Measurements from ENCODE around the gene KHK.
"Not testable (repeated sequence)": the region's sequence is repeated elsewhere in the genome, so short reads cannot be mapped to it uniquely, and the experiment has no call there.

KHK gene

DNA sequence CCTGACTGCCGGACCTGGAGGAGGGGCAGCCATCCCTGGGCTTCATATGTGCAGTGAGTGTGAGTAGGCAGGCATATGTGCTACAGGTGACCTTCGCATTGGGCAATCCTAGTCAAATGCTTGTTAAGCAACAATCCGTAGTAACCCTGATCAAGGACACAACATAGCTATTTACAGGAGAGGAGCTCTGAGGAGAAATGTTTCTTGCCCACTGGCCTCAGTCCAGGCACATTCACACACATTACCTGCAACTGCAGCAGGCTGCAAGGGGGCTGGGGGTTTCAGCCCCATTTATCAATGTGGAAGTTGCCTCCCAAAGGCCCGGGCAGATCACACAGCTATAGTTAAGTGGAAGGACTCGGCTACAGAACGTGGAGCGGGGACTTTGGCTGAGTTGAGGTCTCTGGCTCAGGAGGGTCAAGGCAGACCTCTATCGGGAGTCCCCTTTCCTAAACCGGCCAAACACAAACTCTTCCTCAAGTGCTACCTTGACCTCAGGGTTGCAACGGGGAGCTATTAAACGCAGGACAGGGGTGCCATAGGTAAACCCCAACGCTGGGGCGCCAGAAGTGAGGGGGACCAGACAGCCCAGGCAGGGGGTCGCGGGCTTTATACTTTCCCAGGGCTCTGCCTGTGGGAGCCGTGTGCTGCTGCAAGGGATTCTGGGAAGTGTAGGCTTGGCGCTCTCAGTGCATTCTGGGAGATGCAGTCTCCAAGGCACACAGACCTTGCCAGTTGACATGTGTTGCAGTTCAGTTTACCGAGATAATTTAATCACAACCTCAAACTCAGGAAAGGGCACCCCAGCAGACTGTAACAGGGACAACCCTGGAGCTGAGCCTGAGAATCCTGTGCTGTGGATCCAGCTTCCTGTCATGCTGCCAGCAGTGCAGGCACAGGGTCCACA lies 9.4 kb downstream of the KHK start:
- DNase-seq (ENCODE audit: low read depth in 2 of 2, low spot score in 1 of 2) = no peak

DNA sequence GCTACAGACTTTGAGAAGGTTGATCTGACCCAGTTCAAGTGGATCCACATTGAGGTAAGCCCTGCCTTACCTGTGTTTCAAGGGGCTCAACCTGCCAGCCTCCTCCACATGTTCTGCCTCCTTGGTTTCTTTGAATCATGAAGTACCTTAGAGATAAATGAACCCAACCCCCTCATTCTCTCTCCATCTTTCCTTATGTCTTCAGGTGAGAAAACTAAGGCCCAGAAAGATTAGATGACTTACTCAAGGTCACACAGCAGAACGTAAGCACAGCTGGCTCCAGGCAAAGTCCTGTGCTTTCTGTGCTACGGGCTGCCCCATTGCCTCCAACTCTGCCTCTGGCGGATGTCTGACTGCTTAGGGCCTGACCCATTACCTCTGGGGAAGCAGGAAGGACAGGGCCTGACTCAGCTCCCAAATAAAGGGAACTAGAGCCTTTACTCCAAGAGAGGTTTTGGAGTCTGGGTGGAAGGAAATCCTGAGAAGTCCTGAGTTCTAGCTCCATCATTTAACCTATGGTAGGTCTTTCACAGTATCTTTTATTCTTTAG lies 10.3 kb downstream of the KHK start:
- DNase-seq (ENCODE audit: low read depth in 2 of 2, low spot score in 1 of 2) = no peak

DNA sequence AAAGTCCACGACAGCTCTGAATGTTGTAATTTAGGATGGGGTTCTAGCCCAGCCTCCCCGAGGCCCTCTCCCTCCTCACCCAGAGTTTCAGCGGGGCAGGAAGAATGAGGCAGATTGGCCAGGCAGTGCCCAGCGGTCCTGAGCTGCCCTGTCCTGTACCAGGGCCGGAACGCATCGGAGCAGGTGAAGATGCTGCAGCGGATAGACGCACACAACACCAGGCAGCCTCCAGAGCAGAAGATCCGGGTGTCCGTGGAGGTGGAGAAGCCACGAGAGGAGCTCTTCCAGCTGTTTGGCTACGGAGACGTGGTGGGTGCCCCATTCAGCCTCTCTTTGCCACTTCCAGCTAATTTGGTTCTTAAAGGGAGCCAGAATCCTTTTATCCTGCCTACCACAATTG lies 10.8 kb downstream of the KHK start:
- no peak for DNase-seq (ENCODE audit: low read depth in 2 of 2, low spot score in 1 of 2)

DNA sequence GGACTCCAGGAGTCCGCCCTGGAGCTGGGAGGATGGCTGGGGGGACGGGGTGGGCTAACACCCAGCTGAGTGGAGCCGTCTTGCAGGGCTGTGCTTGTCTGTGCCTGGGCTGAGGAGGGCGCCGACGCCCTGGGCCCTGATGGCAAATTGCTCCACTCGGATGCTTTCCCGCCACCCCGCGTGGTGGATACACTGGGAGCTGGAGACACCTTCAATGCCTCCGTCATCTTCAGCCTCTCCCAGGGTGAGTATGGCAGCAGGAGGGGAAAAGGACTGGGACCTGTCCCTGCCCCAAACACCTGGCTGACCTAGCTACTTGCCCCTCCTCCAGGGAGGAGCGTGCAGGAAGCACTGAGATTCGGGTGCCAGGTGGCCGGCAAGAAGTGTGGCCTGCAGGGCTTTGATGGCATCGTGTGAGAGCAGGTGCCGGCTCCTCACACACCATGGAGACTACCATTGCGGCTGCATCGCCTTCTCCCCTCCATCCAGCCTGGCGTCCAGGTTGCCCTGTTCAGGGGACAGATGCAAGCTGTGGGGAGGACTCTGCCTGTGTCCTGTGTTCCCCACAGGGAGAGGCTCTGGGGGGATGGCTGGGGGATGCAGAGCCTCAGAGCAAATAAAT lies 12.9 kb downstream of the KHK start:
- no peak for DNase-seq (ENCODE audit: low read depth in 2 of 2, low spot score in 1 of 2)

DNA sequence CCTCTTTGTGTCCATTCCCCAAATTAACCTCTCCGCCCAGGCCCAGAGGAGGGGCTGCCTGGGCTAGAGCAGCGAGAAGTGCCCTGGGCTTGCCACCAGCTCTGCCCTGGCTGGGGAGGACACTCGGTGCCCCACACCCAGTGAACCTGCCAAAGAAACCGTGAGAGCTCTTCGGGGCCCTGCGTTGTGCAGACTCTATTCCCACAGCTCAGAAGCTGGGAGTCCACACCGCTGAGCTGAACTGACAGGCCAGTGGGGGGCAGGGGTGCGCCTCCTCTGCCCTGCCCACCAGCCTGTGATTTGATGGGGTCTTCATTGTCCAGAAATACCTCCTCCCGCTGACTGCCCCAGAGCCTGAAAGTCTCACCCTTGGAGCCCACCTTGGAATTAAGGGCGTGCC lies 13.5 kb downstream of the KHK start:
- no peak for DNase-seq (ENCODE audit: low read depth in 2 of 2, low spot score in 1 of 2)

DNA sequence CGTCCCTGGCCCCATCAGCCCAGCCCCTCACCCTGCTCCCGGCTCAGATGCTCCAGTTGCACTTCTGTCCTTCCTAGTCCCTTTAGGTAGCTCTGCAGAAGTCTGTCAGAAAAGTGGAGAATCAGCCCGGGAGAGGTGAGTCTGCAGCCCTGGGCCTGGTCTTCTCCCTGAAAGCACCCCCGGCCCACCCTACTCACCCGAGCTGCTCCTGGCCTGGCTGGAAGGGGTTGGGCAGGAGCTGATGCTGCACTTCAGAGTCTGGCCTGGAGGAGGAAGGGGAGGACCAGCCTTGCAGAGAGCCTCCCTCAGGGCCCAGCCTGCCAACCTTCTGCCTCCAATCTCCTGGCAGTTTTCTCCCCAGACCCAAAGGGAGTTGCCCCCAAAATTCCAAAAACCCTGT lies 15.8 kb downstream of the KHK start:
- DNase-seq (ENCODE audit: low read depth in 2 of 2, low spot score in 1 of 2) = no peak

DNA sequence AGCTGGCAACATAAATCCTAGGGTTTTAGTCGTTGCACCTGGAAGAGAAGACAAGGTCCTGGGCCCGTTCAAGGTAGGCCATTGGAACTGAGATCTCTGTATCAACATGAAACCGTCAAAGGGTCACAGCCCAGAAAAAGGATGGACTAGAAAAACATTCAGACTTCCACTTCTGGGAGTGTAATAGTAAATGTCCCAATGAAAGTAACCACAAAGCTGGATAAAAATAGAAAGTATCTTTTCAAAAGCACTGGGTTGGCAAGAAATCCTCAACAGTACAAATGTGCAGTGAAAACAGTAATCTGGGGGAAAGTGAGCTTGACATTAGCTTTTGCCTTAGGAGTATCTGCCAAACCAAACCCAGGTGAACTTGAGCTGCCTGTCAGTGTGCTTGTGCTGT lies 19.4 kb downstream of the KHK start:
- DNase-seq (ENCODE audit: low read depth in 2 of 2, low spot score in 1 of 2) = no peak

DNA sequence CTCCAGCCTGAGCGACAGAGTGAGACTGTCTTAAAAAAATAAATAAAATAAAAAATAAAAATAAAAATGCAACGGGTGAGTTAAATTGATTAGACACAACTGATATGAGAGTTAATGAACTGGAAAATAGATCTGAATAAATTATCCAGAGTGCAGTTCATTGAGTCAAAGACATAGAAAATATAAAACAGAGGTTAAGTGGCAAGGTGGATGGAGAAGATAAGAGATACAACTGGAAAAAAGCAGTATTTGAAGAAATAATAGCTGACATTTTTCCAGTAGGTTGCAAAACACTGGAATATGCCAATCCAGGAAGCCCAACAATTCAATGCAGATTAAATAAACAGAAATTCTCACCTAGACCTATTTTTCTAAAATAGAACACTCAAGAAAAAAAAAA lies 21.6 kb downstream of the KHK start:
- DNase-seq (ENCODE audit: low read depth in 2 of 2, low spot score in 1 of 2) = no peak

DNA sequence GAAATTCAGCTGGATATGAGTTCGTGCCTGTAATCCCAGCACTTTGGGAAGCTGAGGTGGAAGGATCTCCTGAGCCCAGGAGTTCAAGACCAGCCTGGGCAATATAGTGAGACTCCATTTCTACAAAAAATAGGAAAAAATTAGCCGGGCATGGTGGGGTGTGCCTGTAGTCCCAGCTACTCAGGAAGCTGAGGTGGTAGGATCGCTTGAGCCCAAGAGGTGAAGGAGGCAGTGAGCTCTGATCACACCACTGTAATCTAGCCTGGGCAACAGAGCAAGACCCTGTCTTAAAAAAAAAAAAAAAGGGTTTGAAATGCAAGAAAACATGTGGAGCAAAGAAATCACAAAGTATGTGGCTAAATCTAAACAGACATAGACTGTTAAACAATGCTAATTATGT lies 22.5 kb downstream of the KHK start:
- no peak for DNase-seq (ENCODE audit: low read depth in 2 of 2, low spot score in 1 of 2)

DNA sequence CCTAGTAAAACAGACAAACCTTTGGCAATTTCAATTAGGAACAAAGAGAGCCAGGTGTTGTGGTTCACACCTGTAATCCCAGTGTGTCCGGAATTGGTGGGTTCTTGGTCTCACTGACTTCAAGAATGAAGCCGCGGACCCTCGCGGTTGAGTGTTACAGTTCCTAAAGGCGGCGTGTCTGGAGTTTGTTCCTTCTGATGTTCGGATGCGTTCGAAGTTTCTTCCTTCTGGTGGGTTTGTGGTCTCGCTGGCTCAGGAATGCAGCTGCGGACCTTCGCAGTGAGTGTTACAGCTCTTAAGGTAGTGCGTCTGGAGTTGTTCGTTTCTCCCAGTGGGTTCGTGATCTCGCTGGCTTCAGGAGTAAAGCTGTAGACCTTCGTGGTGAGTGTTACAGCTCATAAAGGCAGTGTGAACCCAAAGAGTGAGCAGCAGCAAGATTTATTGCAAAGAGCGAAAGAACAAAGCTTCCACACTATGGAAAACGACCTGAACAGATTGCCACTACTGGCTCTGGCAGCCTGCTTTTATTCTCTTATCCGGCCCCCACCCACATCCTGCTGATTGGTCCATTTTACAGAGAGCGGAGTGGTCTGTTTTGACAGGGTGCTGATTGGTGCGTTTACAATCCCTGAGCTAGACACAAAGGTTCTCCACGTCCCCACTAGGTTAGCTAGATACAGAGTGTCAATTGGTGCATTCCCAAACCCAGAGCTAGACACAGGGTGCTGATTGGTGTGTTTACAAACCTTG lies 24.2 kb downstream of the KHK start:
- not testable (repeated sequence) for DNase-seq (ENCODE audit: low read depth in 2 of 2, low spot score in 1 of 2)

DNA sequence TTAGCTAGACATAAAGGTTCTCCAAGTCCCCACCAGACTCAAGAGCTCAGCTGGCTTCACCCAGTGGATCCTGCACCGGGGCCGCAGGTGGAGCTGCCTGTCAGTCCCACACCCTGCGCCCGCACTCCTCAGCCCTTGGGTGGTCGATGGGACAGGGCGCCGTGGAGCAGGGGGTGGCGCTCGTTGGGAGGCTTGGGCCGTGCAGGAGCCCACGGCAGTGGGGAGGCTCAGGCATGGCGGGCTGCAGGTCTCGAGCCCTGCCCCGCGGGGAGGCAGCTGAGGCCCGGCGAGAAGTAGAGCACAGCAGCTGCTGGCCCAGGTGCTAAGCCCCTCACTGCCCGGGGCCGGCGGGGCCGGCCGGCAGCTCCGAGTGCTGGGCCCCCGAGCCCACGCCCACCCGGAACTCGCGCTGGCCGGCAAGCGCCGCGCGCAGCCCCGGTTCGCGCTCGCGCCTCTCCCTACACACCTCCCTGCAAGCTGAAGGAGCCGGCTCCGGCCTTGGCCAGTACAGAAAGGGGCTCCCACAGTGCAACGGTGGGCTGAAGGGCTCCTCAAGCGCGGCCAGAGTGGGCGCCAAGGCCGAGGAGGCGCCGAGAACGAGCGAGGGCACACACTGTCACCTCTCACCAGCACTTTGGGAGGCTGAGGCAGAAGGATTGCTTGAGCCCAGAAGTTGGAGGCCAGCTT lies 25.0 kb downstream of the KHK start:
- not testable (repeated sequence) for DNase-seq (ENCODE audit: low read depth in 2 of 2, low spot score in 1 of 2)

DNA sequence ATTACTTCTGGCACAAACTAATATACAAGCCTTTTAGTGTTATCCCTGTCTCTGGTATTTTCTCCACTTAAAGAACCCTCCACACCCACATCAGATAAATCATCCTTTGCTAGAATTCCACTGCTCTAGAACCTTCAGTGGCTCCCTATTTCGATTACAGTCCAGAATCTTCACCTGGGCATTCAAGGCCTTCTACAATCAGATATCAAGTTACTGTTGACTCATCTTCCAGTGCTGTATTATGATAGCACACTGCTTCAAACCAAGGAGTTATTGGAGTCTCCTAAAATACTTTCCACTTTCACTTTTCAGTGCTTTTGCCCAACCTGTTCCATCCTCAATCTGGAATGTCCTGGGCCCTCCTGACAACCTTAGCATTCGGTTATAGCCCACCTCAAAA lies 28.9 kb downstream of the KHK start:
- DNase-seq (ENCODE audit: low read depth in 2 of 2, low spot score in 1 of 2) = no peak

DNA sequence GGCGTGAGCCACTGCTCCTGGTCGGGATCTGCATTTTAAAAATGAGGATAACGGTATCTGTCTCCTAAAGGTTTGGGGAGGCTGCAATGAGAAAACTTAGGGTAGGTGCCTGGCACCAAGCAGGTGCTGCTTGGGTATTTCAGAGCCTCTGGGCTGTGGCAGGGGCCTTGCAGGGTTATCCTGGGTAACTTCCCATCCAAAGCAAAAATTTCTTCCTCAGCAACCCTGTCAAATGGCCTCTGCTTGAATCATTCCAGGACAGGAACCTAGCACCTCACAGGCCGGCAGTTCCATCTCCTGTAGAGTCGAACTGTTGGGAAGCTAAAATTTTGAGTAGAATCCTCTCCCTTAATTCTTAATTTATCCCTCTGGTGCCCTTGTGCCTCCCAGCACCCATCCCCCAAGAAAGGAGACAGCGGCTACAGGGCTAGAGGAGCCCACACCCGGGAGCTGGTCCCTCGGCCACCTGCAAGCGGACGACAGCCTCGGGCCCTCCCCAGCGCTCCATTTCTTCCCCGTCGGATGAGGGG lies 31.5 kb downstream of the KHK start:
- DNase-seq (ENCODE audit: low read depth in 2 of 2, low spot score in 1 of 2) = no peak

DNA sequence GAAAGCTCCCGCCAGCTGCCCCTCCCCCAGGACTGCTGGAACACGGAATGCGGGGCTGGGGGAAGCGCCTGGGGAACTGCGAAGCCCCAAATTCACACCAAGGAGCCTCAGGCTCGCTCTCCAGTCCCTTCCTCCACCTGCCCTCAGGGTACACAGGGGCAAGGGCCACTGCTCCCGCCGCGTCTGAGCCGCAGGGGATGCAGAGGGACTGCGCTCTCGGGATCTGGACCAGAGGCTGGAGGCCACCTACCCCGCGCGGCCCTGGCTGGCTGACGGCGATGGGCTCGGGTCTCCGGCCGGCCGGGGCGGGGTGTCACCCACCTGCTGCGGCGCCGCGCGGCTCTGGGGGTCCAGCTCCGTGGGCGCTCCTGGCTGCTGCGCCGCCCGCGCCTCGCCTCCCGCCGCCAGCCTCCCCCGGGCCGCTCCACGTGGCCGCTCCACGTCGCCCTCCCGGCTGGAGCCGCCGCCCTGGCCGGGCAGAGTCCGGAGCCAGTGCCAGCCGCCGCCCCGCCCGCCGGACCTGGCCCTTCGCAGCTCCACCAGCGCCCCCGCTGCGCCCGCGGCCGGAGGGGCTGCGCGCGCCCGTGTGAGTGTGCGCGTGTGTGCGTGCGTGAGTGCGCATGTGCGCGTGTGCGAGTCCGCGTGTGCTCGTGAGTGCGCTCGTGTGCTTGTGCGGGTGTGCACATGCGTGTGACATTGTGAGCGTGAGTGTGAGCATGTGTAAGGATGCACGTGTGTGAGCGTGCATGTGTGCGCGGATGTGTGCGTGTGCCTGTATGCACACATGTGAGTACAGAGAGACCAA lies 32.2 kb downstream of the KHK start, which contains the start of gene CGREF1:
CGREF1 (minus strand) TSS at position 604 of the 805 bp plus-strand sequence. CDS start 14,762 bp downstream, outside the sequence.
- DNase-seq (ENCODE audit: low read depth in 2 of 2, low spot score in 1 of 2) = no peak

DNA sequence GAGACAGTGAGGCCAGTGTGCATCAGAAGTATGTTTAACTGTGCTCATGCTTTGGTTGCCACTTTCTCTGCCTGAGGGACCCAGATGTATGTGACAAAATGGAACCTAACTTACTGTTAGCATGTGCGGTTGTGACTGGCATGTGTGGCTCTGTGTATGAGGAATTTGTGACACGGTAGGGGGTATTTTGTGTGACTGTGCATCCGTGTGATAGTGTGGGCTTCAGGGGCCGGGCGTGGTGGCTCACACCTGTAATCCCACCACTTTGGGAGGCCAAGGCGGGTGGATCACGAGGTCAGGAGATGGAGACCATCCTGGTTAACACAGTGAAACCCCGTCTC lies 32.7 kb downstream of the KHK start:
- DNase-seq (ENCODE audit: low read depth in 2 of 2, low spot score in 1 of 2) = not testable (repeated sequence)

DNA sequence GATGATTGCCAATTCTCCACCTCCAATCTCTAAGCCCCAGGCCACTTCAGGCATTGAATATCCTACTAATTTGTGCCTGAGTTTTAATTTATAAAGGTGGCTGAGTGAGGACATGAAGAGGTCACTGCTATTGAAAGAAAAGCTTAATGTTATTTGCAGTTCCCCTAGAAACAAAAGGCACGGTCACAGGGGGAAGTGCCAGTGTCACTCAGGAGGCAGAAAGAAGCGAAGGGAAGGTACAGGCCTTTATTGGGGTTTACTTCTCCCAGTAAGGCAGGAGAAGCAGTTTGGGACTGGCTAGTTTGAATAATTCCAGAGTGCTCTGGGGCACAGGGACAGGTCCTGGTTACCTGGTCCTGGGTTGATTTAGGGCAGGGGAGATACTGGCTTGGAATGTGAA lies 35.3 kb downstream of the KHK start:
- DNase-seq (ENCODE audit: low read depth in 2 of 2, low spot score in 1 of 2) = no peak

DNA sequence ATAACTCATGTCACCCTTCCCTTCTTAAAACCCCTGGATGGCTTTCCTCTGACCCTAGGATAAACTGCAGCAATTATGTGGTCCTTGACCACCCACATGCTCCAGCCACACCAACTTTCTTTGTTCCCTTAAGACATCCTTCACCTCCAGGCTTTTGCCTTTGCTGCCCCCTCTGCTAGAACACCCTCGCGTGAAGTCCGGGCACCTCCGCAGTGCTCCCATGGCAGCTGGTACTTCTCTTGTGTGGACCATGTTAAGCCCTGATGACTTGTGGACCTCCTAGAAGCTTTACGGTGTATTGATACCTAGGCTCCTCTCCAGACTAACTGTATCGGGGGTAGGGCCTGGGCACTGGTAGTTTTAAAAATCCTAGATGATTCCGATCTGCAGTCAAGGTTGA lies 36.2 kb downstream of the KHK start:
- DNase-seq (ENCODE audit: low read depth in 2 of 2, low spot score in 1 of 2) = no peak

DNA sequence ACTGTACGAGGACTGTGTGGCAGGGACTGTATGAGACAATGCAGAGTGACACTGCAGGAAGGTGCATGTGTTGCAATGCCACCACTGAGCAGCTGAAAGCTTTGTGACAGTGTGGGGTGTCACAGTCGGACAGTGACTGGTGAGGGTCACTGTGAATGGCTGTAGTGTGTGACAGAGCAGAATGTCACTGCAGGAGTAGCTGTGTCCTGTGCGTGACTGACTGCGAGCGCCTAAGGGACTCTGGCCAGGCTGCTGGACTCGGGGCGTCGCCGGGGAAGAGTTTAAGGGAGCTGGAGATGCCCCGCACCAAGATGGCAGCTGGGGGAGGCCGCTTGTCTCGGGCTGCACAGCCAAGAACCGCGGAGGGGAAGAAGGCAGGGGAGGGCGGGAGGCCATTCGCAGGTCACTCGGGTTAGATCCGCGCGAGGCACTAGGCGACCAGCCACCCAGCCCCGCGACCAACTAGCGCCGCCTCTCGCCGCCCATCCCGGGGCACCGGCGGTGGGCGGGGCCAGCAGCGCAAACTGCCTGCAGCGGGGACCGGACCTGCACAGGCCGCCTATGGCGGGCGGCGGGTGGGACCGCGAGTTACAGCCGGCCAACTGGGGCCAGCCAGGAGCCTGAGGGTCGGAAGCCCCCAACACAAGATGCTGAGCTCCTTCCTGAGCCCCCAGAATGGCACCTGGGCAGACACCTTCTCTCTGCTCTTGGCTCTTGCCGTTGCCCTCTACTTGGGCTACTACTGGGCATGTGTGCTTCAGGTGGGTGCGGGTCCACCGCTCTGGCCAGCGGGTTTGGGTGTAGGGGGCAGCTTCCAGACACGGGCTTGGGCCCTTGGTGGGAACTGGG lies 37.0 kb downstream of the KHK start, which contains the start of gene ABHD1:
ABHD1 (plus strand) TSS at position 514 of the 849 bp plus-strand sequence; CDS start at position 648, 134 bp downstream.
- DNase-seq (ENCODE audit: low read depth in 2 of 2, low spot score in 1 of 2) = peak; percentile 7 to 41

DNA sequence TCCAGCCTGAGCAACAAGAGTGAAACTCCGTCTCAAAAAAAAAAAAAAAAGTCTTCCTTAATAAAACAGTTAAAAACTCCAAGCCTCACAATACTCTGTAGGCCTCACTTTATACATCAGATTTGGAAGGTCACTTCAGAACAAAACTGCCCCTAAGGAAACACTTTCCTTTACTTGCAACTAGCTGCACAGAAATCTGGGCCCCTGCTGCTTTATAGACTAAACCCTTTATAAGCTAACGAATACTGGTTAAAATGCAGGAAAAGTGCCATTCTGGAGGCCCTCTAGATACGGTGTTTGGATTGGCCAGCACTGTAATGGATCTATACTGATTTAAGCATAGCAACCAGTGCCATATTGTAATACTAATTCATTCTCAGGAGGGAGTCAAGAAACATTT lies 38.5 kb downstream of the KHK start:
- DNase-seq (ENCODE audit: low read depth in 2 of 2, low spot score in 1 of 2) = no peak
